Stimulated activated CD8-positive, alpha-beta memory T cell treated with anti-CD3 and anti-CD28 coated beads, Interleukin-4, amount 100 ng/mL, for 24 hours (primary cell): ENCODE results near the gene ZCWPW1.
"Not testable (repeated sequence)": the region's sequence is repeated elsewhere in the genome, so short reads cannot be mapped to it uniquely, and the experiment has no call there.

Experiments
- DNase-seq: peaks from one replicate; pipeline ENCODE4 v3.0.0-alpha.2; 2020; ENCODE audit warnings: low read depth

ZCWPW1 gene

GRCh38 chr7:100372256-100372655, 56.2 kb downstream of the ZCWPW1 start:
- DNase-seq, result no peak

- DNase-seq, result no peak
These were observed 56.8 kb downstream of the ZCWPW1 start for GRCh38 chr7:100371561-100372171.

DNA sequence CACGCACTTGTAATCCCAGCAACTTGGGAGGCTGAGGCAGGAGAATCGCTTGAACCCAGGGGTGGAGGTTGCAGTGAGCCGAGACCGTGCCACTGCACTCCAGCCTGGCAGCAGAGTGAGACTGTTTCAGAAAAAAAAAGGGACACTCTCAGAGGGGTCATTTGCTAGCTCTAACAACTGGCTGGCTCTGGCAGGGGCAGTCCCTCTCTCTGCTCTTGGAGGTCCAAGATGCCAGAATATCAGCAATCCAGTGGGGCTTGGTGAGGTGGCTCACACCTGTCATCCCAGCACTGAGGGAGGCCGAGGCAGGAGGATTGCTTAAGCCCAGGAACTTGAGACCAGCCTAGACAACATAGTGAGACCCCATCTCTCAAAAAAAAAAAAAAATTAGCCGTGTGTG, 57.8 kb downstream of the ZCWPW1 start:
- no peak for DNase-seq

DNA sequence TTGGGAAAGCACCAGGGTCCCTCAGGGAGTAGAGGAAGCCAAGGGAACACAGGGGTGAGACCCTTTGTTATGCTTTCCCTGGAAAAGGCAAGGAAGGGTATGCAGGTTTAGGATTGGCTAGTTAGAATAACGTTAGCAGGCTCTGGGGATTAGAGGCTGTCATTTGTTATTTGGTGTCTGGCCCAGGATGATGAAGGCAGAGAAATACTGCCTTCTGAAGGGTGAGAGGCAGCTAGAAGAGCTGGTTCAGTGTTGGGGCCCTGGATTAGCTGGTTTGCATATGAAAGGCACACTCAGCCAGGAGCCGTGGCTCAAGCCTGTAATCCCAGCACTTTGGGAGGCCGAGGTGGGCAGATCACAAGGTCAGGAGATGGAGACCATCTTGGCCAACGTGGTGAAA, 58.2 kb downstream of the ZCWPW1 start:
- no peak for DNase-seq

DNA sequence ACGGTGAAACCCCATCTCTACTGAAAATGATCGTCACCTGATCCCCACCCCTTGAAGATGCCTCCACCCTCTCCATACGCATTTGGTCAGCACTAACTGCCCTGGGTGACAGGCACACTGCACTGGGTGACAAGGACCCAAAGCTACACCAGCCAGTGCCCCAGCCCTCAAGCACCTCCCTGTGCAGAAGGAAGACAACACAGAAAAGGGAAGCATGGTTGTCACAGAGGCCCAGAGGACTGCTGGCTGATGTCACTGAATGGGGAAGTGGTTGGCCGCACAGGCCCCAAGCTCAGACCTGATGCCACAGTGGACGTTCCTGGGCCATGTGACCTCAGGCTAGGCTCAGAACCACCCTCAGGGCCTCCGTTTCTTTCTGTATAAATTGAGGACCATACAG, 59.4 kb downstream of the ZCWPW1 start:
- DNase-seq, result no peak

DNA sequence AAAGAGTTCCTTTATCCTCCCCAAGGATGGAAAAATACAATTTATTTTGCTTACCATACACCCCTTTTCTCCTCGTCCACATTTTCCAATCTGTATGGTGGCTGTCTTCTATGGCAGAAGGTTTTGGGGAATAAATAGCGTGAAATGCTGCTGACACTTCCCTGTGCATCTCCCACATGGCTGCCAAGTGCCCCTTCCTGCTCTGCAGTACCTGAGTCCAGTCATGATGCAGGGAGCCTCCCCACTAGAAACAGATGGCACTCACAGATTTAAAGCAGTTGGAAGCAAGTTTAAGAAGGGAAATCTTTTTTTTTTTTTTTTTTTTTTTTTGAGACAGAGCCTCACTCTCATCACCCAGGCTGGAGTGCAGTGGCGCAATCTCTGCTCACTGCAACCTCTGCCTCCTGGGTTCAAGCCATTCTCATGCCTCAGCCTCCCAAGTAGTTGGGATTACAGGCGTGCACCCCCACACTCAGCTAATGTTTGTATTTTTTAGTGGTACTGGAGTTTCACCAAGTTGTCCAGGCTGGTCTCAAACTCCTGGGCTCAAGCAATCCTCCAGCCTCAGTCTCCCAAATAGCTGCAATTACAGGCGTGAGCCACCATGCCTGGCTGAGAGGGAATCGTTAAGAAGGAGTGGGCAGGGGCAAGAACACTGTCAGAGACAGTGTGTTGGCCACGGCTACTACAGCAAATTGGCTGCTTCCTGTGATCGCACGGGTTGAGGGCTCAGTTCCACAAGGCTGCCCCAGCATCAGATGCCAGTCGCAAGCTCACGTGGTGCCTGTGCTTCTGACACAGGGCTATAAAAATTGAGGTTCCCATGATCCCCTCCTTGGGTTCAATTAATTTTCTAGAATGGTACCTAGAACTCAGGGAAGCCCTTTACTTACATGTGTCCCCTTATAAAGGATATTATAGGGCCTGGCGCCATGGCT, 60.6 kb downstream of the ZCWPW1 start:
- DNase-seq, result no peak

- DNase-seq, result no peak
These were observed 61.3 kb downstream of the ZCWPW1 start for GRCh38 chr7:100367251-100367620.

DNA sequence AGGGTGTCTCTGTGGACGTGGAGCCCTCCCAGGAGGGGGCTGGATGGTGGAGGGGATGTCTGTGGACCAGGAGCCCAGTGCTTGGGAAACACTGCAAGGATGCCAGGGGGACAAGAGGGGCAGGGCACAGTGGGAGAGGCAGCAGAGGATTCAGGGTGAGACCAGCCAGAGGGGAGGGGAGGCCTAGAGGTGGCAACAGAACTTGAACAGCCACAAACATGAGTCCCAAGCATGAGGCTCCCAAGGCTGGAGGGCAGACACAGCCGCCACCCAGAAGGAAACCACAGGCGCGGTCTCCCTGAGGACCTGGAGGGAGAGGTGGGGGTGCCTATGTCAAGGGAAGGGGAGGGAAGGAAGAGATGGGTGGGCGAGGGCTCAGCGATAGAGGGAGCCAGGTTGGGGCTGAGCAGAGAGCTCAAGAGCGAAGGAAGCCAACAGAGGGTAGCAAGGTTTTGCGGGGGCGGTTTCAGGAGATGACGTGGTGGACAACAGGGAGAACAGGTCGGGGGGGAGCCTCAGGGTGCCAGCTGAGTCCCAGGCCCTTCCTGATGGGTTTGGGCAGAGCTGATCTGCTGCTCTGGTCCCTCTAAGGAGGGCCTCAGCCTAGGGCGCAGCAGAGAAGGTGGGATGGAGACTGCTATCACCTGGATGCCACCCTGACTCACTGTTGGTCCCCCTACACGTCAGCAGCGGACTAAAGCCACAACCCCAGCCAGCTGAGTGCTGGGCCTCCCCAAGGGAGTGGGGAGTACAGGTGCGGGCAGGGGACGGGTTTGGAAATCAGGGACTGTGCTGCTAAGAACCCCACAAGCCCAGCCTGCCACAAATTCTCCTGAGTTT, 61.9 kb downstream of the ZCWPW1 start:
- no peak for DNase-seq

DNA sequence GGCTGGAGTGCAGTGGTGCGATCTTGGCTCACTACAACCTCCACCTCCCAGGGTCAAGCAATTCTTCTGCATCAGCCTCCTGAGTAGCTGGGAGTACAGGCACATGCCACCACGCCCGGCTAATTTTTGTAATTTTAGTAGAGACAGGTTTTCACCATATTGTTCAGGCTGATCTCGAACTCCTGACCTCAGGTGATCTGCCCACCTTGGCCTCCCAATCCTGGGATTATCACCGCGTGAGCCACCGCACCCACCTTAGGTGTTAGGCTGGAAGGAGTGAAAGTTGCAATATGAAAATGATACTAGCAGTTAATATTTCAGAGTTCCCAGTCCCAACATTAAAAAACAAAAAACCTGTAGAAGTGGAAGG, 62.5 kb downstream of the ZCWPW1 start:
- not testable (repeated sequence) for DNase-seq

DNA sequence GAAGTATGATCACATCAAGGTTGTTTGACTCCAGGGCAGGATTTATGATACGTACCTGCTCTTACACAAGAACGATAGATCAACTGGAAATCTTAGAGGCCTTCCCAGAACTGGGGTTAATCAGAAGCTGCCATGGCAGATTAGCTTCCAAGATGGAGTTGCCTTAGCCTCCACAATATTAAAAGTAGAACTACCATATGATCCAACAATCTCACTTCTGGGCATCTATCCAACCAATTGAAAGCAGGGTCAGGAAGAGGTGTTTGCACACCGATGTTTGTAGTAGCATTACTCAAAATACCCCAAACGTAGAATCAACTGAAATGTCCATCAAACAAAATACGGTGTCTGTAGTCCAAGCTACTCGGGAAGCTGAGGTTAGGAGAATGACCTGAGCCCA, 64.0 kb downstream of the ZCWPW1 start:
- no peak for DNase-seq

DNA sequence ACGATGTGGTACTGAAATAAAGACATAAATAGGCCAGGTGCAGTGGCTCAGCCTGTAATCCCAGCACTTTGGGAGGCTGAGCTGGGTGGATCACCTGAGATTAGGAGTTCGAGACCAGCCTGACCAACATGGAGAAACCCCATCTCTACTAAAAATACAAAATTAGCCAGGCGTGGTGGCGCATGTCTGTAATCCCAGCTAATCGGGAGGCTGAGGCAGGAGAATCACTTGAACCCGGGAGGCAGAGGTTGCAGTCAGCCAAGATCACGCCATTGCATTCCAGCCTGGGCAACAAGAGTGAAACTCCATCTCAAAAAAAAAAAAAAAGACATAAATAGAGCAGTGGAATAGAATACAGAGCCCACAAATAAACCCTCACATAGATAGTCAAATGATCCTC, 64.7 kb downstream of the ZCWPW1 start:
- DNase-seq, result not testable (repeated sequence)

DNA sequence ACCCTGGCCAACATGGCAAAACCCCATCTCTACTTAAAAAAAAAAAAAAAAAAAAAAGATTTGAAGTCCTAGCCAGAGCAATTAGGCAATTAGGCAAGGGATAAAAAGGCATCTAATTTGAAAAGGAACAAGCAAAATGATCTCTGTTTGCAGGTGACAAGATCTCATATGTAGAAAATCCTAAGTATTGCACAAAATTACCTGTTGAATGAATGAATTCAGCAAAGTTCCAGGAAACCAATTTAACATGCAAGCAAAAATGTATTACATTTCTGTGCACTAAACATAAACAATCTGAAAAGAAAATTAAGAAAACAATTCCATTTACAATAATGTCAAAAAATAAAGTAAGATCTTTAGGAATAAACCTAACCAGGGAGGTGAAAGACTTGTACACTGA, 65.4 kb downstream of the ZCWPW1 start:
- DNase-seq, result no peak

DNA sequence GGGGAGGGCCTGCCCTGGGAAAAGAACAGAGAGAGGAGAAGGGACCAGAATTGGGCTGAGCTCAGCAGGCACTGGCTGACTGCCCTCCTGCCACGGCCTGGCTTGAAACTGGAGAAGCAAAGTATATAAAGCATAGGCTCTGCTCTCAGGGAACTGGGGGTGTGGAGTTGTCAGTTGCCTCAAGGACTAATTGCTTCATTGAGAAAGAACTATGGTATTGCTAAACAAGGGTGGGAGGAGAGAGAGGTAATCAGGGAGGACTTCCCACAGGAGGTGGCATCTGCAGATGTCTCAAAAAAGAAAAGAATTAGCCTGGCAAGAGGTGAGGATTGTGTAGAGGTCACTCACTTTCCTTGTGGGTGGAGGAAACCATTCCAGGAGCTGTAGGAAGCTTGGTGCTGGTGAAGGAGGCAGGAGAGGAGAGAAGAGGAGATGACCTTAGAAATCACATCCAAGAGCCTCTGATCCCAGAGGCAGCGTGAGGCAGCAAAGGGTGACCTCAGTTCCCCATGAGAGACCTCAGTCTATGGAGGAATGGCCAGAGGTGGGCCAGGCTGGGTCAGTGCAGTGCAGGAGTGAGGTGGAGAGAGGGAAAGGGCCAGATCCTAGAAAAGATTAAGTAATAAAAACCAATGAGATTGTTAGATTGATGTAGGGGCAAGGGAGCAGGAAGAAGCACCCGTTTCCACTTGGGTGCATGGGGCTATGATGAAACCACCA, 68.2 kb downstream of the ZCWPW1 start:
- no peak for DNase-seq

GRCh38 chr7:100358857-100359212, 69.7 kb downstream of the ZCWPW1 start:
- DNase-seq, result no peak

GRCh38 chr7:100358027-100358856, 70.3 kb downstream of the ZCWPW1 start, which contains the start of gene PILRB:
PILRB (plus strand) TSS chr7:100358117; CDS start chr7:100358303, 186 bp downstream.
- DNase-seq, result no peak

GRCh38 chr7:100357131-100357561, 71.4 kb downstream of the ZCWPW1 start:
- no peak for DNase-seq

DNA sequence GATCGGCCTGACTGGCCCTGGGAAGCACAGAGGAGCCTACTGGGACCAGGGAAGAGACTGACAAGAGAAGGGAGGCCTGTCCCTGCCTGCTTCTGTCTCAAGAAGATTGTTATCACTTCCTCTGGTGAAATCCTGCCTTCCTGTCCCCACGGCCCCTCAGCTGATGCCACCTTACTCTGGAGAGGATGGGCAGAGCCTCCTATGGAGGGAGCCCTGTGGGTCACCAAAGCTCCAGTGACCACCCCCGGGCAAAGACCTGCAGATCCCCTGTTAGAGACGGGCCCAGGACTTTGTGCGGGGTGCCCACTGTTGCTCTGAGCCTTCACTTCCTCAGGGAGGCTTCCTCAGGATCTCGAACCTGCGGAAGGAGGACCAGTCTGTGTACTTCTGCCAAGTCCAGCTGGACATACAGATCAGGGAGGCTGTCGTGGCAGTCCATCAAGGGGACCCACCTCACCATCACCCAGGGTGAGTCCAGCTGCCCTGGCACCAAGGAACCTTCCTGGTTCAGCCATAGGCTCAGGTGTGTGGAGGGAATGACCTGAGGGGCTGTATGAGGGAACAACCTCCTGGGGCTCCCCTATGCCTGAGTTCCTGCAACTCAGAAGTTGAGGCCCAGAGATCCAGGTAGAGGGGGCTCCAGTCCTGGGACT, 72.0 kb downstream of the ZCWPW1 start:
- DNase-seq, result no peak

- DNase-seq, result no peak
These were observed 74.7 kb downstream of the ZCWPW1 start for GRCh38 chr7:100353685-100354330.

- no peak for DNase-seq
These were observed 75.4 kb downstream of the ZCWPW1 start for GRCh38 chr7:100352984-100353684.
